Adrenal gland (tissue), 12 donors: Measurements from ENCODE around the gene PROSER2. TPM values are rescaled to one million over a fixed set of nuclear protein-coding genes. Genes with fewer than 3 reads are reported as not detected.

ENCODE experiments used
- DNase-seq, 7 donors: peaks; one replicate each; pipeline ENCODE4 v3.0.0-alpha.2; 2019 to 2020
- H3K27ac ChIP-seq, 5 donors: fragments of 200-600 bp; sonication (generic) in 4 of 5; 1 replicate in 3 of 5; 2 replicates in 2 of 5; pipeline versions ENCODE4 v1.5.1 to v1.8.0; 2016 to 2020; ENCODE audit warnings: mild to moderate bottlenecking in 1 of 5
- H3K27me3 ChIP-seq: fragments of 200-600 bp; 2 replicates; pipeline ENCODE4 v1.8.0; 2021
- H3K36me3 ChIP-seq, 2 donors: fragments of 200-600 bp; replicated peaks in 1 of 2; 1 replicate in 1 of 2; 2 replicates in 1 of 2; pipeline versions ENCODE4 v1.5.1 to v1.8.0; 2018 to 2022
- H3K4me1 ChIP-seq, 2 donors: fragments of 200-600 bp; replicated peaks in 1 of 2; 1 replicate in 1 of 2; 2 replicates in 1 of 2; pipeline versions ENCODE4 v1.5.1 to v1.8.0; 2018 to 2021
- H3K4me3 ChIP-seq, 4 donors: fragments of 200-600 bp; sonication (generic) in 3 of 4; one replicate each; pipeline ENCODE4 v1.5.1; 2016 to 2018
- H3K9me3 ChIP-seq, 3 donors: fragments of 200-600 bp; sonication (generic) in 1 of 3; replicated peaks in 1 of 3; 1 replicate in 2 of 3; 2 replicates in 1 of 3; pipeline versions ENCODE4 v1.5.1 to v1.8.0; 2016 to 2021
- CTCF ChIP-seq, 6 experiments: fragments of 450-650 bp in 4 of 6; fragments of 200-600 bp in 2 of 6; sonication (generic) in 1 of 6; IDR thresholded peaks; 1 replicate in 5 of 6; 2 replicates in 1 of 6; pipeline versions ENCODE4 v1.5.1 to v1.8.0; 2016 to 2021; ENCODE audit warnings: antibody characterized with exemption in 6 of 6, mild to moderate bottlenecking in 2 of 6, moderate library complexity in 1 of 6
- POLR2A ChIP-seq, 2 donors: fragments of 450-650 bp; IDR thresholded peaks; one replicate each; pipeline ENCODE4 v1.6.1; 2017; ENCODE audit warnings: antibody characterized with exemption in 2 of 2, mild to moderate bottlenecking in 2 of 2, moderate library complexity in 1 of 2
- WGBS, 4 donors: extraction: QIAGEN DNeasy Blood & Tissue Kit in 2 of 4; methylation state at CpG; one replicate each; pipeline versions ENCODE4 v1.1.5 to v1.1.7; 2013 to 2017; 5-methylcytosine and 5-hydroxymethylcytosine counted together
- intact Hi-C, 2 donors: fragments of 100-400 bp; cut with DNase I; formaldehyde crosslinking; loops; one replicate each; pipeline versions ENCODE4 v1.14.1 to v1.15.0; 2022 to 2023
- polyA plus RNA-seq, 3 donors: library from polyadenylated mRNA; stranded (reverse); fragments of 200-250 nt in 2 of 3; fragments of 350-450 nt in 1 of 3; fragmentation: Illumina TruSeq in 1 of 3; extraction: RNeasy Lipid Tissue Mini Kit (QIAGEN cat#74804) in 1 of 3; gene quantifications; one replicate each; pipeline ENCODE4 v1.2.3, GENCODE V29; 2013 to 2014
- total RNA-seq, 9 donors: library from RNA; depleted of rRNA in 4 of 9; stranded (reverse); fragments of >200 nt in 4 of 9; fragments of 120-200 nt in 1 of 9; fragmentation: NEBNext Ultra II Directional in 1 of 9; extraction: Animal tissue kit (Norgen Biotek cat#: 25700) in 1 of 9; gene quantifications; one replicate each; pipeline versions ENCODE4 v1.1.0 to v1.2.4, GENCODE V29; 2013 to 2023
- donor health status: healthy with polysubstance abuse.
- donor health status: Bipolar disorder and iron deficiency.
- donor health status: DM: yes; HTN: yes; CAD: no.
- donor health status: DM: no; HTN: no; CAD: no.
- donor health status: DM: no; HTN: no; CAD: no.
- donor health status: DM: yes; HTN: yes; CAD: no.

Gene PROSER2
- total and polyA plus RNA-seq, 12 donors: 0.33 to 16.6 (median 2.3) TPM

DNA sequence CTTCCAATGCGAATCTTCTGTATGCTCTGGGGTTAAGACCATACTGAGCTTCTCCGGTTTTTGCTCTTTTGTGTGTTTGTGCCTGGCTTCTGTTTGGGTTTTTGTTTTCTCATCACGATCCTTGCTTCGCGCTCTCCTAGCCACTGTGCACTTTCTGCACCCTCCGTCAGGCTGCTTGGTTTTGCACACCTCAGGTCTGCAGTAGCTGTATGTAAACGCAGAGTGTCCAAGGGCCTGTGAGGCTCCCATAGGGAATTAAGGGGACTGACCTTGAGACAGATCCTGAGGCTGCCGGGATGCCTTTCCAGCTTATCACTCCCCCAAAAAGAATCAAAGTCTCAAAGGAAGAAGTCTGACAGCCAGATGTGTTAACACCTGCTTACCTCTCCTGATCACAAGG, 95.2 kb downstream of the PROSER2 start:
- Histone ChIP-seq H3K4me3 (no peak overlapping the region), H3K9me3 (no peaks in the 10 kb centered on the region), H3K27ac (no peak overlapping the region), H3K36me3 (peaks cover 0 to 26% of the 10 kb centered on the region in 2 donors), H3K4me1 (no peaks in the 10 kb centered on the region), H3K27me3 (no peaks in the 10 kb centered on the region)
- WGBS, 4 donors: 79 to 87% (median 82%) methylated on average over 8 of the region's 8 CpGs
- TF ChIP-seq CTCF (IDR thresholded peaks at IDR 0.05) (no peak), POLR2A (IDR thresholded peaks at IDR 0.05) (no peak)
- intact Hi-C loops: no loop called here
- no peak for DNase-seq

DNA sequence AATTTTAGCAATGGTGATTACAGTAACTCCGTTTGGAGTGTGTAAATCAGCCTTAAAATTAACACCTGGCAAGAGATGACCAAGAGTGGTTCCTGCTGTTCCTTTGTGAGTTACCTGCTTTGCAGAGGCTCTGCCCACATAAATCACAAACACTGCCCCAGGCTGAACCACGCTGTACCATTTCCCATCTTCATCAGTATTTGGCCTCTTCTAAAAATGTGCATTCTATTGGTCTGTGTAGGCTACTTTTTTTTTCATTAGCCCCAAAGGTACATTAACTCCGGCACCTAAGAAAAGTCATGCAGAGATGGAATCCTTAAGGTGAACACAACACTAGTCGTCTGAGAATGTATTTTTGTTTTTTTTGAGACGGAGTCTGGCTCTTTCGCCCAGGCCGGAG, 96.1 kb downstream of the PROSER2 start:
- Histone ChIP-seq H3K36me3 (peaks cover 0 to 26% of the 10 kb centered on the region in 2 donors), H3K9me3 (no peaks in the 10 kb centered on the region), H3K27me3 (no peaks in the 10 kb centered on the region), H3K4me3 (no peak overlapping the region), H3K27ac (no peak overlapping the region), H3K4me1 (no peaks in the 10 kb centered on the region)
- DNase-seq: no peak
- TF ChIP-seq CTCF (IDR thresholded peaks at IDR 0.05): no peak
- no peak for TF ChIP-seq POLR2A (IDR thresholded peaks at IDR 0.05)
- intact Hi-C loops: no loop called here
- WGBS, 4 donors: 90 to 92% (median 91%) methylated on average over 7 of the region's 7 CpGs

Other genes with a start within 250 kb of the PROSER2 start
- gene USP6NL, start 211.7 kb upstream of the PROSER2 start, total RNA-seq: 10 to 100 TPM; 13.3 to 35.1 (median 19.9) TPM
- 10 to 100 TPM in 1 of 3 donors, 1 to 10 TPM in 2; 3.5 to 20.8 (median 4.9) TPM for gene USP6NL, start 211.7 kb upstream of the PROSER2 start, polyA plus RNA-seq
- 100 to 1,000 TPM in 4 of 9 donors, 10 to 100 TPM in 4, 1 to 10 TPM in 1; 3.8 to 115 (median 53.6) TPM for gene ECHDC3, start 81.0 kb upstream of the PROSER2 start, total RNA-seq
- gene ECHDC3, start 81.0 kb upstream of the PROSER2 start, polyA plus RNA-seq: 10 to 100 TPM in 2 of 3 donors, 1 to 10 TPM in 1; 9.8 to 26.9 (median 14.8) TPM
- gene UPF2, start 219.5 kb downstream of the PROSER2 start, total RNA-seq: 10 to 100 TPM in 6 of 9 donors, 1 to 10 TPM in 3; 6.9 to 18.4 (median 11.3) TPM
- 10 to 100 TPM in 2 of 3 donors, 1 to 10 TPM in 1; 5.1 to 24.3 (median 13.2) TPM for gene UPF2, start 219.5 kb downstream of the PROSER2 start, polyA plus RNA-seq
- 10 to 100 TPM; 18.2 to 44.8 (median 25.1) TPM for gene DHTKD1, start 245.6 kb downstream of the PROSER2 start, total RNA-seq
- 10 to 100 TPM in 1 of 3 donors, 1 to 10 TPM in 2; 8.0 to 17.1 (median 9.1) TPM for gene DHTKD1, start 245.6 kb downstream of the PROSER2 start, polyA plus RNA-seq